ENCODE measurements around the gene TDG. TPM values are rescaled to one million over a fixed set of nuclear protein-coding genes. Genes with fewer than 3 reads are reported as not detected.

The TDG gene
- total and polyA plus RNA-seq, 10 of the 15 experiments (the other 5 are each of a cell fraction or from before 2014, with no cell fraction given), result 29.7 to 68.8 (median 51.2) TPM

DNA sequence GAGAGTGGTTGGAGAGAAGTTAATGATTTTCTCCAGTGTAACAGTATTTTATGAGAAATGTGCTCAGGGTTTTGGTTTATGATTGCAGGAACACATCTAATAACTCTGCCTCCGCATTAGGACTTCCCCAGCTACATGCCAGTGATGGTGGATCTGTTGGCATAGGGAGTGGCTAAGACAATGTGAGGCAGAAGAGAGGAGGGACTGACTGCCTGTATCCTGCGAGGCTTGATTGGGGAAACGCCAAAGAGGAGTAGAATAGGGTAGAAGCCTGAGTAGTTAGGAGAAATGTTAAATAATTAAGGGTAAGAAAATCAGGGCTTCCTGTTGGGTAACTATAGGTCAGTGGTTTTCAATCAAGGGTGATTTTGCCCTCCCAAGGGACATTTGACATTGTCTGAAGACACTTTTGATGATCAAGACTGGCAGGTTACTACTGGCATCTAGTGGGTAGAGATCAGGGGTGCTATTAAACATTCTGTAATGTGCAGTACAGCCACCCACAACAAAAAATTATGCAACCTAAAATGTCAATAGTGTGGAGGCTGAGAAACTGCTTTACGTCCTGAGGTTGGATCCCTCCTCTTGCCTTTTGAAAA is 12.8 kb downstream of the TDG start:
- peaks cover 2 to 25% of the 10 kb centered on the region in 2 experiments for H3K36me3 ChIP-seq (ENCODE audit: control insufficient read depth in 2 of 2, insufficient read depth in 2 of 2, low read length in 1 of 2)
- TF ChIP-seq, protein P1, sequence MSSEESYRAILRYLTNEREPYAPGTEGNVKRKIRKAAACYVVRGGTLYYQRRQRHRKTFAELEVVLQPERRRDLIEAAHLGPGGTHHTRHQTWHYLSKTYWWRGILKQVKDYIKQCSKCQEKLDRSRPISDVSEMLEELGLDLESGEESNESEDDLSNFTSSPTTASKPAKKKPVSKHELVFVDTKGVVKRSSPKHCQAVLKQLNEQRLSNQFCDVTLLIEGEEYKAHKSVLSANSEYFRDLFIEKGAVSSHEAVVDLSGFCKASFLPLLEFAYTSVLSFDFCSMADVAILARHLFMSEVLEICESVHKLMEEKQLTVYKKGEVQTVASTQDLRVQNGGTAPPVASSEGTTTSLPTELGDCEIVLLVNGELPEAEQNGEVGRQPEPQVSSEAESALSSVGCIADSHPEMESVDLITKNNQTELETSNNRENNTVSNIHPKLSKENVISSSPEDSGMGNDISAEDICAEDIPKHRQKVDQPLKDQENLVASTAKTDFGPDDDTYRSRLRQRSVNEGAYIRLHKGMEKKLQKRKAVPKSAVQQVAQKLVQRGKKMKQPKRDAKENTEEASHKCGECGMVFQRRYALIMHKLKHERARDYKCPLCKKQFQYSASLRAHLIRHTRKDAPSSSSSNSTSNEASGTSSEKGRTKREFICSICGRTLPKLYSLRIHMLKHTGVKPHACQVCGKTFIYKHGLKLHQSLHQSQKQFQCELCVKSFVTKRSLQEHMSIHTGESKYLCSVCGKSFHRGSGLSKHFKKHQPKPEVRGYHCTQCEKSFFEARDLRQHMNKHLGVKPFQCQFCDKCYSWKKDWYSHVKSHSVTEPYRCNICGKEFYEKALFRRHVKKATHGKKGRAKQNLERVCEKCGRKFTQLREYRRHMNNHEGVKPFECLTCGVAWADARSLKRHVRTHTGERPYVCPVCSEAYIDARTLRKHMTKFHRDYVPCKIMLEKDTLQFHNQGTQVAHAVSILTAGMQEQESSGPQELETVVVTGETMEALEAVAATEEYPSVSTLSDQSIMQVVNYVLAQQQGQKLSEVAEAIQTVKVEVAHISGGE (CRISPR knock-in tag; IDR thresholded peaks at IDR 0.05), result no peak
- TF ChIP-seq MEF2B (IDR thresholded peaks at IDR 0.05; ENCODE audit: partially characterized antibody, poor library complexity, severe bottlenecking) (peak; percentile 37), KDM1A (IDR thresholded peaks at IDR 0.05; ENCODE audit: borderline replicate concordance) (no peak), POU2F2 (IDR thresholded peaks at IDR 0.05; ENCODE audit: borderline replicate concordance, low read depth, low read length) (no peak)
- BruUV-seq (replicated peaks), result no TSS peak
- in situ Hi-C loops (cut with MboI), result no loop called here
- no peak overlapping the region for H3K9ac ChIP-seq (ENCODE audit: control insufficient read depth, insufficient read depth, low read length)
- ChIA-PET CTCF (interaction anchor here (2.0 to 2.4 kb wide), 2 partner anchors 94 to 131 kb away, joined by 6 to 7 read pairs; no protein-coding TSS in a partner anchor), SMC1A (ENCODE audit: uncharacterized antibody, unreplicated experiment) (no interaction called here), RAD21 (ENCODE audit: unreplicated experiment) (no interaction called here), POLR2A (interaction anchor here (1.1 kb wide), 1 partner anchor 13 kb away, joined by 3 read pairs; the partner anchor contains the start of gene TDG)
- H3K4me2 ChIP-seq (ENCODE audit: control insufficient read depth, insufficient read depth), result no peak overlapping the region
- H3K79me2 ChIP-seq (ENCODE audit: control insufficient read depth, insufficient read depth, low read length), result peaks cover 15% of the 10 kb centered on the region
- ATAC-seq (peak; percentile 53), DNase-seq (ENCODE audit: low read depth, low spot score) (no peak), FAIRE-seq (no peak)
- intact Hi-C loops (cut with micrococcal nuclease; ENCODE audit: unreplicated experiment), result no loop called here
- H3K27me3 ChIP-seq (replicated peaks in 1 of 2; ENCODE audit: control insufficient read depth in 2 of 2, insufficient read depth in 2 of 2, low read length in 1 of 2), result no peaks in the 10 kb centered on the region
- no peaks in the 10 kb centered on the region for H3K4me1 ChIP-seq (ENCODE audit: control insufficient read depth, insufficient read depth, low read length)
- no peak overlapping the region for H2AFZ ChIP-seq (ENCODE audit: control insufficient read depth, low read depth, low read length)
- 49% methylated on average over 4 of the region's 4 CpGs for WGBS (ENCODE audit: insufficient coverage, insufficient replicate concordance, low lambda C conversion rate, missing lambda C conversion rate)
- H3K4me3 ChIP-seq, result no peak overlapping the region
- H3K9me3 ChIP-seq (replicated peaks; ENCODE audit: control insufficient read depth, insufficient read depth, low read length), result no peaks in the 10 kb centered on the region
- no peak overlapping the region for H3K27ac ChIP-seq (ENCODE audit: control insufficient read depth, insufficient read depth)
- H4K20me1 ChIP-seq (ENCODE audit: control insufficient read depth, insufficient read depth), result no peaks in the 10 kb centered on the region

Data from GM12878 (cell line).